B cell (primary cell): ENCODE data around the gene GOLIM4. TPM values are rescaled to one million over a fixed set of nuclear protein-coding genes. Genes with fewer than 3 reads are reported as not detected.

ENCODE experiments used
- ATAC-seq: fragments of 200-7000 bp; cut with Tn5 transposase; one replicate; pipeline ENCODE4 v1.10.0; 2021; ENCODE audit warnings: low read depth, mild to moderate bottlenecking, moderate number of reproducible peaks, moderate library complexity
- CTCF ChIA-PET: fragments of 350-600 bp; sonication (Branson Sonifier 250); formaldehyde crosslinking; loops from one replicate; lab custom pipeline; 2021; ENCODE audit warnings: antibody characterized with exemption, inconsistent platforms; lab: Charles Lee
- POLR2A ChIA-PET: fragments of 350-600 bp; sonication (Branson Sonifier 250); formaldehyde crosslinking; loops from one replicate; lab custom pipeline; 2021; ENCODE audit warnings: antibody characterized with exemption; lab: Charles Lee
- DNase-seq: peaks from one replicate; pipeline ENCODE4 v3.0.0; 2013
- H2AFZ ChIP-seq: 2 replicates; pipeline ENCODE4 v1.6.1; 2012; ENCODE audit warnings: mild to moderate bottlenecking, low read depth, low read length; ENCODE audit not compliant: insufficient read depth, poor library complexity, severe bottlenecking
- H3K27ac ChIP-seq, 2 donors: 1 replicate in 1 of 2; 2 replicates in 1 of 2; pipeline ENCODE4 v1.5.1; 2012 to 2013; ENCODE audit warnings: low read length in 2 of 2, mild to moderate bottlenecking in 2 of 2, moderate library complexity in 1 of 2
- H3K27me3 ChIP-seq, 4 experiments: fragments of 200-600 bp in 1 of 4; sonication (generic) in 1 of 4; replicated peaks in 1 of 4; 1 replicate in 2 of 4; 2 replicates in 2 of 4; pipeline versions ENCODE4 v1.6.1 to v1.7.0; 2013 to 2016; ENCODE audit warnings: low read length in 3 of 4, mild to moderate bottlenecking in 2 of 4, mixed read lengths in 1 of 4, moderate library complexity in 1 of 4; ENCODE audit not compliant: insufficient read depth in 4 of 4, control insufficient read depth in 3 of 4; ENCODE audit errors: control extremely low read depth in 1 of 4
- H3K36me3 ChIP-seq, 2 experiments: replicated peaks in 1 of 2; 1 replicate in 1 of 2; 2 replicates in 1 of 2; pipeline versions ENCODE4 v1.6.1 to v1.7.1; 2013; ENCODE audit warnings: low read length in 1 of 2; ENCODE audit not compliant: insufficient read depth in 2 of 2, control insufficient read depth in 1 of 2; ENCODE audit errors: control extremely low read depth in 1 of 2, extremely low read depth in 1 of 2
- H3K4me1 ChIP-seq, 2 donors: fragments of 200-600 bp in 1 of 2; sonication (generic) in 1 of 2; 1 replicate in 1 of 2; 2 replicates in 1 of 2; pipeline versions ENCODE4 v1.5.1 to v1.6.1; 2013 to 2017; ENCODE audit warnings: low read length in 2 of 2; ENCODE audit not compliant: control insufficient read depth in 2 of 2, insufficient read depth in 2 of 2
- H3K4me2 ChIP-seq: replicated peaks from 2 replicates; pipeline ENCODE3; 2012; ENCODE audit warnings: mild to moderate bottlenecking, low read depth, low read length; ENCODE audit not compliant: poor library complexity, severe bottlenecking
- H3K4me3 ChIP-seq, 5 experiments: fragments of 200-600 bp in 1 of 5; sonication (generic) in 1 of 5; 1 replicate in 3 of 5; 2 replicates in 2 of 5; pipeline versions ENCODE4 v1.5.1 to v1.7.0; 2011 to 2016; ENCODE audit warnings: low read length in 4 of 5, mild to moderate bottlenecking in 4 of 5, low read depth in 2 of 5, control low read depth in 1 of 5, moderate library complexity in 1 of 5; ENCODE audit not compliant: insufficient read depth in 1 of 5; ENCODE audit errors: control extremely low read depth in 1 of 5, extremely low read depth in 1 of 5
- H3K79me2 ChIP-seq: fragments of 200-600 bp; sonication (generic); one replicate; pipeline ENCODE4 v1.6.0; 2016; ENCODE audit warnings: low read length; ENCODE audit not compliant: control insufficient read depth, insufficient read depth
- H3K9ac ChIP-seq: fragments of 200-600 bp; sonication (generic); 2 replicates; pipeline ENCODE4 v1.6.1; 2017; ENCODE audit warnings: mild to moderate bottlenecking, low read length, moderate library complexity
- H3K9me3 ChIP-seq, 3 donors: one replicate each; pipeline versions ENCODE4 v1.6.1 to v1.7.1; 2013; ENCODE audit warnings: low read length in 2 of 3; ENCODE audit not compliant: control insufficient read depth in 2 of 3, insufficient read depth in 1 of 3; ENCODE audit errors: control extremely low read depth in 1 of 3
- H4K20me1 ChIP-seq: 2 replicates; pipeline ENCODE4 v1.6.0; 2012; ENCODE audit warnings: mild to moderate bottlenecking, low read length; ENCODE audit not compliant: insufficient read depth, control insufficient read depth, poor library complexity, severe bottlenecking
- H3K27ac Mint-ChIP-seq: one replicate; pipeline ENCODE4 v1.8.0; 2021; ENCODE audit warnings: mixed read lengths
- H3K27me3 Mint-ChIP-seq: one replicate; pipeline ENCODE4 v1.8.0; 2021; ENCODE audit warnings: mixed read lengths
- H3K4me1 Mint-ChIP-seq: one replicate; pipeline ENCODE4 v1.8.0; 2021; ENCODE audit warnings: mixed read lengths
- H3K4me3 Mint-ChIP-seq: one replicate; pipeline ENCODE4 v1.8.0; 2021; ENCODE audit warnings: mixed read lengths
- H3K9me3 Mint-ChIP-seq: one replicate; pipeline ENCODE4 v1.8.0; 2022; ENCODE audit warnings: mixed read lengths; ENCODE audit not compliant: insufficient read depth
- EZH2 ChIP-seq: IDR thresholded peaks from 2 replicates; pipeline ENCODE4 v1.6.1; 2012; ENCODE audit warnings: borderline replicate concordance, low read depth, mild to moderate bottlenecking, moderate library complexity, low read length; ENCODE audit not compliant: insufficient read depth, poor library complexity, severe bottlenecking
- WGBS: methylation state at CpG from one replicate; pipeline ENCODE4 v1.1.5; 2013; ENCODE audit warnings: missing lambda C conversion rate; ENCODE audit not compliant: insufficient coverage; 5-methylcytosine and 5-hydroxymethylcytosine counted together
- intact Hi-C: fragments of 100-400 bp; cut with micrococcal nuclease; formaldehyde crosslinking; loops from one replicate; pipeline ENCODE4 v1.10.0; 2022
- polyA plus RNA-seq: library from polyadenylated mRNA; depleted of rRNA; stranded (reverse); fragments of >200 nt; gene quantifications from 2 replicates; pipeline ENCODE4 v1.2.3, GENCODE V29; 2012
- total RNA-seq, 2 donors: library from RNA; stranded (reverse); fragments of 120-200 nt in 1 of 2; gene quantifications; 1 replicate in 1 of 2; 2 replicates in 1 of 2; pipeline versions ENCODE4 v1.2.3 to v1.2.4, GENCODE V29; 2013 to 2022
- TF ChIP-seq, protein P1 (sequence below): fragments of 200-600 bp; IDR thresholded peaks from one replicate; pipeline ENCODE4 v1.8.0; 2022; ENCODE audit warnings: antibody characterized with exemption, mild to moderate bottlenecking

The GOLIM4 gene
- total and polyA plus RNA-seq, 2 donors (not counting 1 experiment from before 2014, with no cell fraction given), result 2.5 to 9.3 TPM

DNA sequence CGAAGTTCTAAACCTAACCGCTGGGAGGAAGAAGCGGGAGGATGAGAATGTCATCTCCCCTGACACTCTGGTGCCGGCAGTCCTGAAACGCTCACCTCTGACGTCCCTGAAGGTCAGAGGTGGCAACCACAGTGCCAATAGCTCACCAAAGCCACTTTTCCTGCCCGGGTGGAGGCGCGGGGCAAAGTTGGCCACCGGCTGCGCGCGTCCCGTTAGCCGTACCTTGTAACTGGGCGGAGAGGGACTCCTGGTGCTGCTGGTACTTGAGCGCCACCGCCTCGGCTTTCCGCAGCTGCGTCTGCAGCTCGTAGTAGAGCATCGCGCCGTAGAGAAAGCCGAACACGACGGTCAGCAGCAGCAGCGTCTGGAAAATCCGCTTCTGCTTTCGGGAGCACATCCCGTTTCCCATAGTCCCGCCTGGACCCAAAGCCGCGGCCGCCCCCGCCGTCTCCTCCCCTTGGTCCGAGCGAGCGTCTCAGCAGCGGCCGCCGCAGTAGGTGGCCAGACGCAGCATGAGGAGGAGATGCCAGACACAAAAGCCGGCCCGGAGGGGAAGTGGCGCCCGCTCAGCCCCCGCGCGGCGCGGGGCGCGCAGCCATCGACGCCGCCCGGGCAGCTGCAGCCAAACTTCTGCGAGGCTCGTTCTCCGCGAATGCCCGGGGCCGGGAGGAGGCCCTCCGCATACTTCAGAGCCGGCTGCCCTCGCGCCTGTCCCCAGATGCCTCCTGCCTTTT is 680 bp downstream of the GOLIM4 start:
- Histone ChIP-seq H3K36me3 (no peaks in the 10 kb centered on the region), H3K4me1 (peaks cover 9 to 11% of the 10 kb centered on the region in 2 donors), H3K27me3 (no peaks in the 10 kb centered on the region), H3K4me2 (peak overlapping the region; percentile 95), H3K9me3 (no peaks in the 10 kb centered on the region), H3K9ac (peak overlapping the region; percentile 81), H3K79me2 (peaks cover 8% of the 10 kb centered on the region), H3K4me3 (peak overlapping the region; percentile 56 to 82 (median 73)), H4K20me1 (peaks cover 6% of the 10 kb centered on the region), H3K27ac (peak overlapping the region; percentile 38 to 76), H2AFZ (peak overlapping the region; percentile 92)
- ChIA-PET POLR2A (interaction anchor here (1.1 kb wide), 1 partner anchor 359 kb away, joined by 3 read pairs; the partner anchor contains the start of gene SERPINI1), CTCF (interaction anchor here (1.4 kb wide), 1 partner anchor 71 kb away, joined by 4 read pairs; no protein-coding TSS in a partner anchor)
- Mint-ChIP-seq H3K27ac (peak overlapping the region; percentile 97), H3K27me3 (no peaks in the 10 kb centered on the region), H3K4me3 (peak overlapping the region; percentile 100), H3K4me1 (peaks cover 20% of the 10 kb centered on the region), H3K9me3 (no peaks in the 10 kb centered on the region)
- WGBS, result under 1% methylated on average over 70 of the region's 70 CpGs
- TF ChIP-seq, protein P1, sequence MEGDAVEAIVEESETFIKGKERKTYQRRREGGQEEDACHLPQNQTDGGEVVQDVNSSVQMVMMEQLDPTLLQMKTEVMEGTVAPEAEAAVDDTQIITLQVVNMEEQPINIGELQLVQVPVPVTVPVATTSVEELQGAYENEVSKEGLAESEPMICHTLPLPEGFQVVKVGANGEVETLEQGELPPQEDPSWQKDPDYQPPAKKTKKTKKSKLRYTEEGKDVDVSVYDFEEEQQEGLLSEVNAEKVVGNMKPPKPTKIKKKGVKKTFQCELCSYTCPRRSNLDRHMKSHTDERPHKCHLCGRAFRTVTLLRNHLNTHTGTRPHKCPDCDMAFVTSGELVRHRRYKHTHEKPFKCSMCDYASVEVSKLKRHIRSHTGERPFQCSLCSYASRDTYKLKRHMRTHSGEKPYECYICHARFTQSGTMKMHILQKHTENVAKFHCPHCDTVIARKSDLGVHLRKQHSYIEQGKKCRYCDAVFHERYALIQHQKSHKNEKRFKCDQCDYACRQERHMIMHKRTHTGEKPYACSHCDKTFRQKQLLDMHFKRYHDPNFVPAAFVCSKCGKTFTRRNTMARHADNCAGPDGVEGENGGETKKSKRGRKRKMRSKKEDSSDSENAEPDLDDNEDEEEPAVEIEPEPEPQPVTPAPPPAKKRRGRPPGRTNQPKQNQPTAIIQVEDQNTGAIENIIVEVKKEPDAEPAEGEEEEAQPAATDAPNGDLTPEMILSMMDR, result no peak
- TF ChIP-seq EZH2, result no peak
- intact Hi-C loops, result loop anchor here (1.0 to 5.0 kb wide), 5 partner anchors 48 to 1567 kb away; partner anchors contain the start of genes MECOM and SERPINI1
- peak; percentile 29 for ATAC-seq
- peak; percentile 81 for DNase-seq

DNA sequence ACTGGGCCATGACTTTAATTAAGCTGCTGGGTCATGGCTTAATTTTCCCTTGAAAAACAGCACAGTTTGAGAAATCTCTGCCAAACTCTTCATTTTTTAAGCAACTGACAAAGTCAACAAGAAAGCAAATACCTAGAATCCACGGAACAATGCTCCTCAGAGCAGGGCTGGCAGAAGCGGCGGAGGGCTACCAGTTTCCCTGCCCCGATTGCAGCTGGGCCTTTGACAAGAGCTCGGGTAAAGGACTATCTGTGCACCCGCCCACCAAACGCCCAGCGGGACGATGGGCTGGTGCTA is 1.2 kb downstream of the GOLIM4 start:
- H3K79me2 ChIP-seq, result peaks cover 12% of the 10 kb centered on the region
- H3K4me1 Mint-ChIP-seq, result peaks cover 20% of the 10 kb centered on the region
- H3K4me1 ChIP-seq, result peaks cover 9 to 11% of the 10 kb centered on the region in 2 donors
- peak overlapping the region in 1 of 2 donors; percentile 76 for H3K27ac ChIP-seq
- H3K9ac ChIP-seq, result peak overlapping the region; percentile 81
- WGBS, result 0% methylated on average over 9 of the region's 9 CpGs
- ChIA-PET POLR2A (no interaction called here), CTCF (interaction anchor here (1.4 kb wide), 1 partner anchor 72 kb away, joined by 4 read pairs; no protein-coding TSS in a partner anchor)
- no peak for ATAC-seq
- peak overlapping the region; percentile 100 for H3K4me3 Mint-ChIP-seq
- H3K27me3 Mint-ChIP-seq, result no peaks in the 10 kb centered on the region
- H2AFZ ChIP-seq, result peak overlapping the region; percentile 92
- H4K20me1 ChIP-seq, result peaks cover 6% of the 10 kb centered on the region
- H3K4me2 ChIP-seq, result peak overlapping the region; percentile 95
- H3K9me3 ChIP-seq, result no peaks in the 10 kb centered on the region
- intact Hi-C loops, result loop anchor here (2.0 kb wide), 1 partner anchor 48 kb away; no protein-coding TSS in a partner anchor
- TF ChIP-seq, protein P1, result no peak
- H3K9me3 Mint-ChIP-seq, result no peaks in the 10 kb centered on the region
- H3K27ac Mint-ChIP-seq, result peak overlapping the region; percentile 89
- no peak for DNase-seq
- no peaks in the 10 kb centered on the region for H3K36me3 ChIP-seq
- peak overlapping the region; percentile 56 to 82 (median 73) for H3K4me3 ChIP-seq
- no peaks in the 10 kb centered on the region for H3K27me3 ChIP-seq
